ENCODE measurements around the gene IQSEC1.

DNA sequence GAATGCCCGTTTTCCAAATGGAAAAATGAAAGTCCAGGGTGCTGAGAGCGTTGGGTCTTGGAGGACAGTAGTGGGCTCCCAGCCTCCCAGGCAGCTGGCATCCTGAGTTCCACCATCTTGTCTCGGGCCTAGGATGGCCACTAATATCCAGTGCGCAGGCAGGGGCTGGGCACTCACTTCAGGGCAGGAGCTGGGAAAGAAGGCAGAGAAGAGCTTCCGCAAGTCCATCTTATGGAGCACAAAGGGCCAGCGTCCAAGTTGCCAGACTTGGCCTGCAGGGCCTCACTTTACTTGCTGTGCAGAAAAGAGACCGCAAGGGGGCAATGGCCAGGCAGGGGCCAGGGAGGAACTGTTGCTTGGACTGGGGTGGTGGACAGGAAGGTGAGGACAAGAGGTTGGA lies 46.1 kb downstream of the IQSEC1 start:
- TF ChIP-seq POLR2A (IDR thresholded peaks at IDR 0.05; ENCODE audit: low read depth, low read length) = no peak
- TF ChIP-seq TAF1 (IDR thresholded peaks at IDR 0.05; ENCODE audit: borderline replicate concordance, low read depth, low read length) = no peak
- TF ChIP-seq POLR2AphosphoS5 (IDR thresholded peaks at IDR 0.05; ENCODE audit: low read depth, low read length) = no peak

Data from GM12892 (cell line).